Panc1 (cell line): ENCODE measurements around the gene CELF6. TPM values are rescaled to one million over a fixed set of nuclear protein-coding genes. Genes with fewer than 3 reads are reported as not detected.
A peak's percentile ranks its signal among the peaks of the same experiment; 100 is the strongest.

Experiments used
- ATAC-seq: fragments of 200-7000 bp; cut with Tn5 transposase; 2 replicates; pipeline ENCODE4 v1.9.1; 2020; ENCODE audit warnings: mild to moderate bottlenecking, moderate library complexity
- BruUV-seq: library from RNA; stranded (reverse); fragments of 400-500 nt; replicated peaks from 2 replicates; lab custom pipeline; 2021; lab: Mats Ljungman, UMichigan
- CTCF ChIA-PET: fragments of 300-600 bp; sonication (Branson Sonifier 250); formaldehyde crosslinking; loops from one replicate; lab custom pipeline; 2022; ENCODE audit warnings: antibody characterized with exemption; lab: Charles Lee
- POLR2A ChIA-PET: fragments of 300-600 bp; sonication (Branson Sonifier 250); formaldehyde crosslinking; loops from one replicate; lab custom pipeline; 2022; ENCODE audit warnings: antibody characterized with exemption; lab: Charles Lee
- DNase-seq: peaks from one replicate; pipeline ENCODE4 v3.0.0-alpha.2; 2010; ENCODE audit warnings: low read depth, low spot score
- H3K27ac ChIP-seq: 2 replicates; pipeline ENCODE4 v1.5.1; 2011; ENCODE audit warnings: mild to moderate bottlenecking, low read length, inconsistent platforms
- H3K27me3 ChIP-seq: fragments of 200-500 bp; sonication (Bioruptor generic); 2 replicates; pipeline ENCODE4 v1.6.0; 2014; ENCODE audit warnings: low read length, inconsistent platforms; ENCODE audit not compliant: control insufficient read depth, insufficient read depth
- H3K36me3 ChIP-seq: fragments of 200-500 bp; sonication (Bioruptor generic); 2 replicates; pipeline ENCODE4 v1.5.1; 2014; ENCODE audit warnings: inconsistent platforms, mild to moderate bottlenecking, low read length, moderate library complexity; ENCODE audit not compliant: control insufficient read depth, insufficient read depth
- H3K4me1 ChIP-seq: 2 replicates; pipeline ENCODE4 v1.5.1; 2011; ENCODE audit warnings: inconsistent platforms, mild to moderate bottlenecking, low read length, moderate library complexity; ENCODE audit not compliant: control insufficient read depth, insufficient read depth
- H3K4me3 ChIP-seq, 2 experiments: 2 replicates each; pipeline ENCODE4 v1.5.1; 2011 to 2012; ENCODE audit warnings: low read depth in 2 of 2, low read length in 2 of 2, mild to moderate bottlenecking in 2 of 2, inconsistent platforms in 1 of 2, moderate library complexity in 1 of 2
- H3K9me3 ChIP-seq: fragments of 200-500 bp; sonication (Bioruptor generic); 2 replicates; pipeline ENCODE4 v1.5.1; 2014; ENCODE audit warnings: low read depth, mild to moderate bottlenecking, inconsistent platforms, low read length, moderate library complexity; ENCODE audit not compliant: control insufficient read depth, insufficient read depth
- POLR2AphosphoS5 ChIP-seq: IDR thresholded peaks from 2 replicates; pipeline ENCODE4 v1.6.1; 2012; ENCODE audit warnings: mild to moderate bottlenecking, low read depth, low read length, moderate library complexity
- REST ChIP-seq, 2 experiments: IDR thresholded peaks; 2 replicates each; pipeline ENCODE4 v1.6.1; 2011 to 2012; ENCODE audit warnings: low read depth in 2 of 2, control low read depth in 1 of 2, low read length in 1 of 2, mild to moderate bottlenecking in 1 of 2, moderate library complexity in 1 of 2; ENCODE audit not compliant: insufficient read depth in 1 of 2
- SIN3A ChIP-seq: IDR thresholded peaks from 2 replicates; pipeline ENCODE4 v1.6.1; 2012; ENCODE audit warnings: low read depth, mild to moderate bottlenecking, low read length, moderate library complexity, borderline replicate concordance; ENCODE audit not compliant: insufficient read depth
- in situ Hi-C: cut with HindIII; loops from 2 replicates; pipeline ENCODE4 v1.10.0; 2016; ENCODE audit warnings: low sequenced_read_pairs, low pct_unique_long_range_greater_than_20kb
- intact Hi-C: fragments of 100-400 bp; cut with micrococcal nuclease; formaldehyde crosslinking; loops from one replicate; pipeline ENCODE4 v1.10.0; 2022; ENCODE audit not compliant: unreplicated experiment
- total RNA-seq: library from RNA; stranded (reverse); gene quantifications from one replicate; pipeline ENCODE4 v1.2.1, GENCODE V29; 2021; ENCODE audit not compliant: unreplicated experiment

The CELF6 gene
- total RNA-seq, 1 experiment from 2014 or later: not detected

DNA sequence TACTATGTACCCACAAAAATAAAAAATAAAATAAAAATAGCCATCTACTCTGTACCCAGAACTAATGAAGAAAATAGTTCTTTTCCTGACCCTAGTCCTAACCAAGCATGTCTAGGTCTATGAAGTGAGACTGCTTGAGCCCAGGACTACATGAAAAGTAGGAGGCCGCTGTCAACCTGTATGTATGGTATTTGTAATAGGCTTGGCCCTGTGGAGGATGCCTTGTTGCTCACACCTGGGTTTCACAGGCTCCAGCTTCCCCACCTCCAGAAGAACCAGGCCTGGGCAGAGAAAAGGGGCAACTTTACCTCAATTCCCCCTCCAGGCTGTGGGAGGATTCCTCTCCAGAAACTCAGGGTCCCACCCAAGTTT lies 82.1 kb downstream of the CELF6 start:
- peaks cover 17% of the 10 kb centered on the region for H3K4me1 ChIP-seq
- H3K27me3 ChIP-seq: no peaks in the 10 kb centered on the region
- POLR2A ChIA-PET: no interaction called here
- H3K27ac ChIP-seq: peak overlapping the region; percentile 77
- H3K4me3 ChIP-seq: no peak overlapping the region
- H3K36me3 ChIP-seq: peaks cover 6% of the 10 kb centered on the region; the same call in 1 of the 2 replicates
- DNase-seq (no peak), ATAC-seq (peak; percentile 33)
- no TSS peak for BruUV-seq
- TF ChIP-seq REST (IDR thresholded peaks at IDR 0.05; ENCODE audit: insufficient read depth in 1 of 2, low read depth in 2 of 2, low read length in 1 of 2): no peak
- CTCF ChIA-PET: no interaction called here
- H3K9me3 ChIP-seq: no peaks in the 10 kb centered on the region
- intact Hi-C loops (no loop called here), in situ Hi-C loops (no loop called here)

GRCh38 chr15:72237029-72237852 lies 82.7 kb downstream of the CELF6 start:
- peak overlapping the region in 1 of 2 experiments; percentile 41; a peak in 3 of 4 replicates for H3K4me3 ChIP-seq
- no peaks in the 10 kb centered on the region for H3K9me3 ChIP-seq
- peak overlapping the region; percentile 77 for H3K27ac ChIP-seq
- intact Hi-C loops: no loop called here
- CTCF ChIA-PET: no interaction called here
- POLR2A ChIA-PET: no interaction called here
- H3K4me1 ChIP-seq: peaks cover 22% of the 10 kb centered on the region
- in situ Hi-C loops: no loop called here
- peak; percentile 34; the same call in 1 of the 2 replicates for TF ChIP-seq POLR2AphosphoS5
- no peak for TF ChIP-seq REST (IDR thresholded peaks at IDR 0.05; ENCODE audit: insufficient read depth in 1 of 2, low read depth in 2 of 2, low read length in 1 of 2)
- TF ChIP-seq SIN3A: no peak
- DNase-seq (peak; percentile 89), ATAC-seq (peak; percentile 93)
- no TSS peak for BruUV-seq
- no peaks in the 10 kb centered on the region for H3K27me3 ChIP-seq
- H3K36me3 ChIP-seq: no peaks in the 10 kb centered on the region
